ENCODE measurements around the gene PTGDS. TPM values are rescaled to one million over a fixed set of nuclear protein-coding genes. Genes with fewer than 3 reads are reported as not detected.

The PTGDS gene
- total and polyA plus RNA-seq, 9 of the 15 experiments (the other 6 are each of a cell fraction or from before 2014, with no cell fraction given) = 0.46 to 7.1 (median 2.0) TPM

GRCh38 chr9:136960938-136961275 is 16.4 kb upstream of the PTGDS start:
- no peak for FAIRE-seq
- Histone ChIP-seq H4K20me1 (replicated peaks; ENCODE audit: control insufficient read depth, insufficient read depth, low read length) (no peaks in the 10 kb centered on the region), H3K9ac (ENCODE audit: insufficient read depth in 1 of 2, low read depth in 2 of 2, low read length in 2 of 2) (peak overlapping the region in 1 of 2 experiments; percentile 74; a peak in 1 of 4 replicates), H3K4me1 (replicated peaks in 1 of 2; ENCODE audit: control insufficient read depth in 2 of 2, insufficient read depth in 2 of 2, low read length in 2 of 2) (peaks cover 22 to 74% of the 10 kb centered on the region in 2 experiments; a peak in 4 of 5 replicates), H3K27me3 (ENCODE audit: control insufficient read depth in 2 of 2, insufficient read depth in 2 of 2, low read length in 2 of 2) (no peaks in the 10 kb centered on the region), H3K27ac (ENCODE audit: extremely low read depth, low read depth, low read length) (no peak overlapping the region), H3K4me2 (ENCODE audit: insufficient read depth, low read length) (no peak overlapping the region), H3K9me3 (replicated peaks; ENCODE audit: control insufficient read depth, insufficient read depth, low read depth, low read length) (no peaks in the 10 kb centered on the region), H3K36me3 (ENCODE audit: control insufficient read depth, insufficient read depth, low read length) (no peaks in the 10 kb centered on the region), H3K79me2 (ENCODE audit: control insufficient read depth, insufficient read depth, low read length) (no peaks in the 10 kb centered on the region), H3K4me3 (no peak overlapping the region), H3K9me1 (ENCODE audit: control insufficient read depth, insufficient read depth, low read length) (no peaks in the 10 kb centered on the region), H2AFZ (ENCODE audit: low read depth, low read length) (no peak overlapping the region)
- ATAC-seq = no peak
- intact Hi-C loops (cut with micrococcal nuclease) = no loop called here
- no TSS peak for BruUV-seq (replicated peaks)
- 66% methylated on average over 14 of the region's 15 CpGs for WGBS (ENCODE audit: insufficient coverage, low coverage, missing lambda C conversion rate)
- DNase-seq (ENCODE audit: extremely low read depth in 1 of 4, low spot score in 3 of 4) = no peak
- POLR2A ChIA-PET = interaction anchor here (1.1 kb wide), 1 partner anchor 9 kb away, joined by 3 read pairs; no protein-coding TSS in a partner anchor
- in situ Hi-C loops (cut with MboI) = no loop called here
- CTCF ChIA-PET (ENCODE audit: low intra/inter-chr PET ratio) = interaction anchor here (0.6 kb wide), 1 partner anchor 85 kb away, joined by 3 read pairs; the partner anchor contains the start of gene NPDC1
- TF ChIP-seq HINFP (tag; conservative IDR thresholded peaks at IDR 0.05; ENCODE audit: low read depth) (no peak), TCF7 (IDR thresholded peaks at IDR 0.05; ENCODE audit: borderline replicate concordance) (no peak), ETV6 (IDR thresholded peaks at IDR 0.05; ENCODE audit: borderline replicate concordance in 1 of 2, low read depth in 2 of 2, low read length in 1 of 2) (no peak), ETV6 (CRISPR knock-in tag; IDR thresholded peaks at IDR 0.05; ENCODE audit: borderline replicate concordance) (no peak), ETS1 (conservative IDR thresholded peaks at IDR 0.05; ENCODE audit: control insufficient read depth, low read depth, low read length) (no peak), SREBF1 (IDR thresholded peaks at IDR 0.05; ENCODE audit: borderline replicate concordance, low read depth, low read length) (no peak), PHF8 (IDR thresholded peaks at IDR 0.05; ENCODE audit: borderline replicate concordance, low read length) (no peak), DIDO1 (tag; IDR thresholded peaks at IDR 0.05; ENCODE audit: low read depth) (no peak), ZBTB26 (CRISPR knock-in tag; IDR thresholded peaks at IDR 0.05) (no peak), BRCA1 (IDR thresholded peaks at IDR 0.05) (no peak), BRCA1 (CRISPR knock-in tag; IDR thresholded peaks at IDR 0.05) (no peak), CEBPG (CRISPR knock-in tag; IDR thresholded peaks at IDR 0.05) (no peak), CEBPG (tag; conservative IDR thresholded peaks at IDR 0.05 in 1 of 2, IDR thresholded peaks at IDR 0.05 in 1 of 2) (no peak), ZNF133 (CRISPR knock-in tag; IDR thresholded peaks at IDR 0.05) (no peak)
- TF ChIP-seq, protein P1, sequence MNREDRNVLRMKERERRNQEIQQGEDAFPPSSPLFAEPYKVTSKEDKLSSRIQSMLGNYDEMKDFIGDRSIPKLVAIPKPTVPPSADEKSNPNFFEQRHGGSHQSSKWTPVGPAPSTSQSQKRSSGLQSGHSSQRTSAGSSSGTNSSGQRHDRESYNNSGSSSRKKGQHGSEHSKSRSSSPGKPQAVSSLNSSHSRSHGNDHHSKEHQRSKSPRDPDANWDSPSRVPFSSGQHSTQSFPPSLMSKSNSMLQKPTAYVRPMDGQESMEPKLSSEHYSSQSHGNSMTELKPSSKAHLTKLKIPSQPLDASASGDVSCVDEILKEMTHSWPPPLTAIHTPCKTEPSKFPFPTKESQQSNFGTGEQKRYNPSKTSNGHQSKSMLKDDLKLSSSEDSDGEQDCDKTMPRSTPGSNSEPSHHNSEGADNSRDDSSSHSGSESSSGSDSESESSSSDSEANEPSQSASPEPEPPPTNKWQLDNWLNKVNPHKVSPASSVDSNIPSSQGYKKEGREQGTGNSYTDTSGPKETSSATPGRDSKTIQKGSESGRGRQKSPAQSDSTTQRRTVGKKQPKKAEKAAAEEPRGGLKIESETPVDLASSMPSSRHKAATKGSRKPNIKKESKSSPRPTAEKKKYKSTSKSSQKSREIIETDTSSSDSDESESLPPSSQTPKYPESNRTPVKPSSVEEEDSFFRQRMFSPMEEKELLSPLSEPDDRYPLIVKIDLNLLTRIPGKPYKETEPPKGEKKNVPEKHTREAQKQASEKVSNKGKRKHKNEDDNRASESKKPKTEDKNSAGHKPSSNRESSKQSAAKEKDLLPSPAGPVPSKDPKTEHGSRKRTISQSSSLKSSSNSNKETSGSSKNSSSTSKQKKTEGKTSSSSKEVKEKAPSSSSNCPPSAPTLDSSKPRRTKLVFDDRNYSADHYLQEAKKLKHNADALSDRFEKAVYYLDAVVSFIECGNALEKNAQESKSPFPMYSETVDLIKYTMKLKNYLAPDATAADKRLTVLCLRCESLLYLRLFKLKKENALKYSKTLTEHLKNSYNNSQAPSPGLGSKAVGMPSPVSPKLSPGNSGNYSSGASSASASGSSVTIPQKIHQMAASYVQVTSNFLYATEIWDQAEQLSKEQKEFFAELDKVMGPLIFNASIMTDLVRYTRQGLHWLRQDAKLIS (CRISPR knock-in tag; IDR thresholded peaks at IDR 0.05) = no peak
